ENCODE measurements around the gene TRDMT1.
"Not testable (repeated sequence)": the region's sequence is repeated elsewhere in the genome, so short reads cannot be mapped to it uniquely, and the experiment has no call there.

Gene TRDMT1

GRCh38 chr10:17141504-17142229, 59.8 kb downstream of the TRDMT1 start:
- DNase-seq (ENCODE audit: low read depth in 2 of 3, low spot score in 2 of 3): no peak

GRCh38 chr10:17140386-17140761, 61.1 kb downstream of the TRDMT1 start:
- no peak for DNase-seq (ENCODE audit: low read depth in 2 of 3, low spot score in 2 of 3)

- no peak for DNase-seq (ENCODE audit: low read depth in 2 of 3, low spot score in 2 of 3)
Observed at GRCh38 chr10:17138460-17139042, 62.9 kb downstream of the TRDMT1 start.

- no peak for DNase-seq (ENCODE audit: low read depth in 2 of 3, low spot score in 2 of 3)
Observed at GRCh38 chr10:17134737-17135260, 66.7 kb downstream of the TRDMT1 start.

GRCh38 chr10:17134282-17134681, 67.2 kb downstream of the TRDMT1 start:
- DNase-seq (ENCODE audit: low read depth in 2 of 3, low spot score in 2 of 3): no peak

GRCh38 chr10:17129741-17130140, 71.7 kb downstream of the TRDMT1 start, which contains the start of gene CUBN:
Gene CUBN (minus strand): TSS chr10:17129811. CDS start chr10:17129765, 46 bp downstream.
- DNase-seq (ENCODE audit: low read depth in 2 of 3, low spot score in 2 of 3): no peak

- no peak for DNase-seq (ENCODE audit: low read depth in 2 of 3, low spot score in 2 of 3)
Observed at GRCh38 chr10:17128261-17128660, 73.2 kb downstream of the TRDMT1 start.

- no peak for DNase-seq (ENCODE audit: low read depth in 2 of 3, low spot score in 2 of 3)
Observed at GRCh38 chr10:17126327-17126726, 75.1 kb downstream of the TRDMT1 start.

- DNase-seq (ENCODE audit: low read depth in 2 of 3, low spot score in 2 of 3): no peak
Observed at GRCh38 chr10:17125206-17125893, 76.1 kb downstream of the TRDMT1 start.

- DNase-seq (ENCODE audit: low read depth in 2 of 3, low spot score in 2 of 3): no peak
Observed at GRCh38 chr10:17123961-17124360, 77.5 kb downstream of the TRDMT1 start.

GRCh38 chr10:17122726-17123661, 78.5 kb downstream of the TRDMT1 start:
- no peak for DNase-seq (ENCODE audit: low read depth in 2 of 3, low spot score in 2 of 3)

GRCh38 chr10:17122052-17122451, 79.4 kb downstream of the TRDMT1 start:
- DNase-seq (ENCODE audit: low read depth in 2 of 3, low spot score in 2 of 3): no peak

- DNase-seq (ENCODE audit: low read depth in 2 of 3, low spot score in 2 of 3): no peak
Observed at GRCh38 chr10:17120694-17121093, 80.8 kb downstream of the TRDMT1 start.

GRCh38 chr10:17119845-17120244, 81.6 kb downstream of the TRDMT1 start:
- no peak for DNase-seq (ENCODE audit: low read depth in 2 of 3, low spot score in 2 of 3)

GRCh38 chr10:17116193-17116592, 85.3 kb downstream of the TRDMT1 start:
- DNase-seq (ENCODE audit: low read depth in 2 of 3, low spot score in 2 of 3): no peak

- no peak for DNase-seq (ENCODE audit: low read depth in 2 of 3, low spot score in 2 of 3)
Observed at GRCh38 chr10:17115683-17116082, 85.8 kb downstream of the TRDMT1 start.

GRCh38 chr10:17114878-17115444, 86.5 kb downstream of the TRDMT1 start:
- DNase-seq (ENCODE audit: low read depth in 2 of 3, low spot score in 2 of 3): not testable (repeated sequence)

GRCh38 chr10:17113889-17114540, 87.5 kb downstream of the TRDMT1 start:
- no peak for DNase-seq (ENCODE audit: low read depth in 2 of 3, low spot score in 2 of 3)

GRCh38 chr10:17113346-17113745, 88.1 kb downstream of the TRDMT1 start:
- no peak for DNase-seq (ENCODE audit: low read depth in 2 of 3, low spot score in 2 of 3)

GRCh38 chr10:17112566-17112965, 88.9 kb downstream of the TRDMT1 start:
- no peak for DNase-seq (ENCODE audit: low read depth in 2 of 3, low spot score in 2 of 3)
